ENCODE results near the gene DECR2.
A peak's percentile ranks its signal among the peaks of the same experiment; 100 is the strongest.
"Not testable (repeated sequence)": the region's sequence is repeated elsewhere in the genome, so short reads cannot be mapped to it uniquely, and the experiment has no call there.

Gene DECR2

GRCh38 chr16:379961-380761 is 21.5 kb upstream of the DECR2 start:
- DNase-seq, result no peak

GRCh38 chr16:380762-381011 is 21.0 kb upstream of the DECR2 start:
- no peak for DNase-seq

- DNase-seq, result peak; percentile 18
Observed at GRCh38 chr16:381012-381788, 20.5 kb upstream of the DECR2 start.

- peak; percentile 59 for DNase-seq
Observed at GRCh38 chr16:381789-382717, 19.6 kb upstream of the DECR2 start, which contains the start of gene PGAP6. Gene PGAP6, minus strand, starts transcription at chr16:381978. Its CDS starts 157 bp downstream, at chr16:381821.

GRCh38 chr16:383326-384051 is 18.2 kb upstream of the DECR2 start:
- no peak for DNase-seq

- no peak for DNase-seq
Observed at GRCh38 chr16:386641-387156, 15.0 kb upstream of the DECR2 start.

- DNase-seq, result not testable (repeated sequence)
Observed at GRCh38 chr16:387761-388666, 13.7 kb upstream of the DECR2 start.

GRCh38 chr16:389352-389751 is 12.3 kb upstream of the DECR2 start:
- no peak for DNase-seq

- DNase-seq, result peak; percentile 78
Observed at GRCh38 chr16:391885-392335, 9.8 kb upstream of the DECR2 start.

- DNase-seq, result no peak
Observed at GRCh38 chr16:392450-393030, 9.1 kb upstream of the DECR2 start.

GRCh38 chr16:396199-396598 is 5.5 kb upstream of the DECR2 start:
- DNase-seq, result no peak

GRCh38 chr16:396605-397004 is 5.1 kb upstream of the DECR2 start:
- peak; percentile 48 for DNase-seq

GRCh38 chr16:397135-397661 is 4.5 kb upstream of the DECR2 start, which contains the start of gene NME4:
Gene NME4, plus strand, starts transcription at chr16:397199. Its CDS starts 24 bp downstream, at chr16:397223.
- peak; percentile 23 for DNase-seq

- DNase-seq, result peak; percentile 68
Observed at GRCh38 chr16:397736-398332, 3.9 kb upstream of the DECR2 start.

- DNase-seq, result no peak
Observed at GRCh38 chr16:398561-399339, 2.9 kb upstream of the DECR2 start.

GRCh38 chr16:399340-400019 is 2.2 kb upstream of the DECR2 start:
- DNase-seq, result no peak

GRCh38 chr16:400061-400591 is 1.6 kb upstream of the DECR2 start:
- no peak for DNase-seq

GRCh38 chr16:404971-405486 is 3.3 kb downstream of the DECR2 start:
- no peak for DNase-seq

All from HCEC 1CT (cell line).